ENCODE results near the gene MOB1B.
A peak's percentile ranks its signal among the peaks of the same experiment; 100 is the strongest.
"Not testable (repeated sequence)": the region's sequence is repeated elsewhere in the genome, so short reads cannot be mapped to it uniquely, and the experiment has no call there.

MOB1B gene

GRCh38 chr4:70958681-70959080 is 56.5 kb downstream of the MOB1B start:
- FAIRE-seq, result no peak

GRCh38 chr4:70969076-70969475 is 66.9 kb downstream of the MOB1B start:
- FAIRE-seq, result no peak

- FAIRE-seq, result peak; percentile 11
Observed at GRCh38 chr4:70976252-70976651, 74.1 kb downstream of the MOB1B start.

GRCh38 chr4:70979445-70980008 is 77.4 kb downstream of the MOB1B start:
- FAIRE-seq, result no peak

GRCh38 chr4:70980196-70980595 is 78.0 kb downstream of the MOB1B start:
- FAIRE-seq, result no peak

GRCh38 chr4:70984106-70984505 is 81.9 kb downstream of the MOB1B start:
- FAIRE-seq, result no peak

GRCh38 chr4:70984589-70984988 is 82.4 kb downstream of the MOB1B start:
- FAIRE-seq, result peak; percentile 50

- no peak for FAIRE-seq
Observed at GRCh38 chr4:70991596-70991995, 89.4 kb downstream of the MOB1B start.

GRCh38 chr4:70992391-70992881 is 90.3 kb downstream of the MOB1B start:
- no peak for FAIRE-seq

GRCh38 chr4:70993181-70994068 is 91.3 kb downstream of the MOB1B start, which contains the start of gene DCK:
Gene DCK (plus strand): TSS chr4:70993649. CDS start chr4:70993836, 187 bp downstream.
- no peak for FAIRE-seq

GRCh38 chr4:70994069-70994366 is 91.8 kb downstream of the MOB1B start:
- no peak for FAIRE-seq

GRCh38 chr4:70994387-70995099 is 92.4 kb downstream of the MOB1B start:
- no peak for FAIRE-seq

- FAIRE-seq, result no peak
Observed at GRCh38 chr4:70996018-70996360, 93.8 kb downstream of the MOB1B start.

GRCh38 chr4:70997036-70997435 is 94.9 kb downstream of the MOB1B start:
- no peak for FAIRE-seq

GRCh38 chr4:70997546-70997945 is 95.4 kb downstream of the MOB1B start:
- no peak for FAIRE-seq

GRCh38 chr4:70999639-71000038 is 97.5 kb downstream of the MOB1B start:
- not testable (repeated sequence) for FAIRE-seq

- not testable (repeated sequence) for FAIRE-seq
Observed at GRCh38 chr4:71001363-71001762, 99.2 kb downstream of the MOB1B start.

GRCh38 chr4:71004281-71004851 is 102.2 kb downstream of the MOB1B start:
- no peak for FAIRE-seq

GRCh38 chr4:71005025-71005424 is 102.9 kb downstream of the MOB1B start:
- FAIRE-seq, result not testable (repeated sequence)

GRCh38 chr4:71006203-71006907 is 104.2 kb downstream of the MOB1B start:
- no peak for FAIRE-seq

- FAIRE-seq, result no peak
Observed at GRCh38 chr4:71008196-71008595, 106.0 kb downstream of the MOB1B start.

GRCh38 chr4:71009086-71009485 is 106.9 kb downstream of the MOB1B start:
- no peak for FAIRE-seq

Measured in G401.6 (cell line).